Measurements from ENCODE around the gene CEP20.
A peak's percentile ranks its signal among the peaks of the same experiment; 100 is the strongest.
"Not testable (repeated sequence)": the region's sequence is repeated elsewhere in the genome, so short reads cannot be mapped to it uniquely, and the experiment has no call there.

The CEP20 gene

DNA sequence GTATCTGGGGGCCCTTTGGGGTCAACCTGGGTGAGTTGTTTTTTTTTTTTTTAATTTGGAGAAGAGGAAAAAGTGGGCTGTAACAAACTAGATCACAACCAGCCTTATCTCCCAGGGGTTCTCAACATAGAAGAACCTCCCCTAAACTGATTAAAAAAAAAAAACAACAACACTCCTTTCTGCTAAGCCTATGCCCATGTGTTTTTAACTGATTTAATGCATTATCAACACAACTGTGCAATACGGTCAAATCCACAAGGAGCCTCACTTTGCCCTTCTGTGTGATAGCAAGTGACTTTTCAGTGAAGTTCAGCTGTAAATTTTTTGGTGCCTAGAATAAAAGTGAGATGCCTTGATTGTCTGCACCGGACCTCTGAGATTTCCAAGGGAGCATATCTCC lies 32.2 kb downstream of the CEP20 start:
- peaks cover 57% of the 10 kb centered on the region for H3K27me3 ChIP-seq (ENCODE audit: insufficient read depth, low read length)
- no peaks in the 10 kb centered on the region for H3K4me1 ChIP-seq (ENCODE audit: insufficient read depth, low read length)
- no peaks in the 10 kb centered on the region for H3K9me3 ChIP-seq (ENCODE audit: insufficient read depth, low read depth, low read length)
- no peaks in the 10 kb centered on the region for H3K36me3 ChIP-seq (ENCODE audit: insufficient read depth, low read depth, low read length)
- H3K27ac ChIP-seq (ENCODE audit: low read length): no peak overlapping the region
- H3K9ac ChIP-seq (ENCODE audit: low read depth, low read length): no peak overlapping the region
- peak overlapping the region; percentile 76; the same call in 1 of the 2 replicates for H3K4me3 ChIP-seq (ENCODE audit: low read length)

DNA sequence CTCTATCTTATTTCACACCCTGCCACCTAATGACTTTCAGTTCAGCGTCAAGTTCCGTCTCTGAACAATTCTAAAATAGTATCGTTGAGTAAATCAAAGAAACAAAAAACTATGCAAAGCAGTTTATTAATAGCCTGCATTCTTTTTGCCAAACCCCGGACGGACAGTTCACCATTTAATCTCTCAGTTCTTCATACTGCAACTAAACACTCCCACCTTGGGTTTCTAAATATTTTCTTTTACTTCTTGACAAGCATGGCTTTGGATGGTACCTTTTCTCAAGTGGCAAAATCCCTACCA lies 32.7 kb downstream of the CEP20 start:
- H3K4me1 ChIP-seq (ENCODE audit: insufficient read depth, low read length): no peaks in the 10 kb centered on the region

DNA sequence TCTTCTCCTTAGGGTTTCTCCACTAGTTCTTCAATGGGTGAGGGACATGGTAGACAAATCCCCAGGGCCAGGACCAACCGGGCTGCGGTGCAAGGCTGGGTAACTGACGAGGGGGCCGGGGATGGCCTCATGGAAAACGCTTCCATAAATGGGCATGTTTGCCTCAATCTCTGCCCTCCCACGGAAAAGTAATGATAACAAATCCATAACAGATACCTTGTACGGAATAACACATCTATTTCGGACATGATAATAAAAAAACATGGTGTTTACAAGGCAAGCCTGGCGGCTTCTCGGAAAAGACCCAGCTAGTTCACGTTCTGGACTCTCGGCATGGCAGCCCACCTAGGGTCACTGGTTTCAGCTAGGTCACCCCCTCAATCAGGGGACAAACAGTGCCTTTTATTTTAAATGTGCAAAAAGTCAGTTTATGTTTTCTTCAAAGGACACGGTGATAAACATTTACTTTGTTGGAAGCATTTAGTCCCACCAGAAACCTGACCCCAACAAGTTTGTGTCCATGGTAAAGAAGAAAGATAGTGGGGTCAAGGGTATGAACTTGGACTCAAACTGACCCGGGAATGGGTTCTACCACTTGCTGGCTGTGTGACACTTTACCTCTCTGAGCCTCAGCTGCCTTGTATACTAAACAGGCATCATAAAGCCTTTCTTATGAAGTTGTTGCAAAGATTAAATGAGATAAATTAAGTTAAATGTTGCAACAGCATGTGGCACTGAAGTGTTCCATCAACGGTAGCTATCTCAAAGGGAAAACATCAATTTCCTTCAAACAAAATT lies 33.3 kb downstream of the CEP20 start:
- H3K9me3 ChIP-seq (ENCODE audit: insufficient read depth, low read depth, low read length): no peaks in the 10 kb centered on the region
- H3K27me3 ChIP-seq (ENCODE audit: insufficient read depth, low read length): peaks cover 57% of the 10 kb centered on the region
- no peak overlapping the region for H3K27ac ChIP-seq (ENCODE audit: low read length)
- no peaks in the 10 kb centered on the region for H3K4me1 ChIP-seq (ENCODE audit: insufficient read depth, low read length)
- no peaks in the 10 kb centered on the region for H3K36me3 ChIP-seq (ENCODE audit: insufficient read depth, low read depth, low read length)
- no peak overlapping the region for H3K9ac ChIP-seq (ENCODE audit: low read depth, low read length)
- H3K4me3 ChIP-seq (ENCODE audit: low read length): no peak overlapping the region

More for the DNA sequence above, 32.7 kb downstream of the CEP20 start:
- Histone ChIP-seq H3K27ac (ENCODE audit: low read length) (no peak overlapping the region), H3K9ac (ENCODE audit: low read depth, low read length) (no peak overlapping the region), H3K36me3 (ENCODE audit: insufficient read depth, low read depth, low read length) (no peaks in the 10 kb centered on the region), H3K27me3 (ENCODE audit: insufficient read depth, low read length) (peaks cover 57% of the 10 kb centered on the region), H3K9me3 (ENCODE audit: insufficient read depth, low read depth, low read length) (no peaks in the 10 kb centered on the region), H3K4me3 (ENCODE audit: low read length) (no peak overlapping the region)

GRCh38 chr16:15854061-15854460 lies 34.3 kb downstream of the CEP20 start:
- Histone ChIP-seq H3K27ac (ENCODE audit: low read length) (no peak overlapping the region), H3K9me3 (ENCODE audit: insufficient read depth, low read depth, low read length) (no peaks in the 10 kb centered on the region), H3K4me3 (ENCODE audit: low read length) (no peak overlapping the region), H3K27me3 (ENCODE audit: insufficient read depth, low read length) (peaks cover 52% of the 10 kb centered on the region), H3K9ac (ENCODE audit: low read depth, low read length) (no peak overlapping the region), H3K36me3 (ENCODE audit: insufficient read depth, low read depth, low read length) (no peaks in the 10 kb centered on the region), H3K4me1 (ENCODE audit: insufficient read depth, low read length) (no peaks in the 10 kb centered on the region)

- no peak overlapping the region for H3K4me3 ChIP-seq (ENCODE audit: low read length)
- H3K9me3 ChIP-seq (ENCODE audit: insufficient read depth, low read depth, low read length): no peaks in the 10 kb centered on the region
- H3K4me1 ChIP-seq (ENCODE audit: insufficient read depth, low read length): no peaks in the 10 kb centered on the region
- no peak overlapping the region for H3K9ac ChIP-seq (ENCODE audit: low read depth, low read length)
- peaks cover 42% of the 10 kb centered on the region for H3K27me3 ChIP-seq (ENCODE audit: insufficient read depth, low read length)
- H3K27ac ChIP-seq (ENCODE audit: low read length): no peak overlapping the region
- H3K36me3 ChIP-seq (ENCODE audit: insufficient read depth, low read depth, low read length): no peaks in the 10 kb centered on the region
Measured at GRCh38 chr16:15853021-15853420, 35.4 kb downstream of the CEP20 start.

DNA sequence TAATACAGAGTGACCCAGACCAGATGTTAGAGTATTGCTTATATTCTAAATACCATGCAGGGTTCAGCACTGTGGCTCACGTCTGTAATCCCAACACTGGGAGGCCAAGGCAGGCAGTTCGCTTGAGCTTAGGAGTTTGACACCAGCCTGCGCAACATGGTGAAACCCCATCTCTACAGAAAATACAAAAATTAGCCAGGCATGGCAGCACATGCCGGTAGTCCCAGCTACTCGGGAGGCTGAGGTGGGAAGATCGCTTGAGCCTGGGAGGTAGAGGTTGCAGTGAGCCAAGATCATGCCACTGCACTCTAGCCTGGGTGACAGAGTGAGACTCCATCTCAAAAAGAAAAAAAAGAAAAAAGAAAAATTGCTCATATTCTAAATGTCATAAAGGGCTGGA lies 37.8 kb downstream of the CEP20 start:
- H3K4me1 ChIP-seq (ENCODE audit: insufficient read depth, low read length); H3K4me3 ChIP-seq (ENCODE audit: low read length); H3K9me3 ChIP-seq (ENCODE audit: insufficient read depth, low read depth, low read length); H3K27ac ChIP-seq (ENCODE audit: low read length); H3K9ac ChIP-seq (ENCODE audit: low read depth, low read length); H3K36me3 ChIP-seq (ENCODE audit: insufficient read depth, low read depth, low read length): not testable (repeated sequence)
- peaks cover 18% of the 10 kb centered on the region for H3K27me3 ChIP-seq (ENCODE audit: insufficient read depth, low read length)

DNA sequence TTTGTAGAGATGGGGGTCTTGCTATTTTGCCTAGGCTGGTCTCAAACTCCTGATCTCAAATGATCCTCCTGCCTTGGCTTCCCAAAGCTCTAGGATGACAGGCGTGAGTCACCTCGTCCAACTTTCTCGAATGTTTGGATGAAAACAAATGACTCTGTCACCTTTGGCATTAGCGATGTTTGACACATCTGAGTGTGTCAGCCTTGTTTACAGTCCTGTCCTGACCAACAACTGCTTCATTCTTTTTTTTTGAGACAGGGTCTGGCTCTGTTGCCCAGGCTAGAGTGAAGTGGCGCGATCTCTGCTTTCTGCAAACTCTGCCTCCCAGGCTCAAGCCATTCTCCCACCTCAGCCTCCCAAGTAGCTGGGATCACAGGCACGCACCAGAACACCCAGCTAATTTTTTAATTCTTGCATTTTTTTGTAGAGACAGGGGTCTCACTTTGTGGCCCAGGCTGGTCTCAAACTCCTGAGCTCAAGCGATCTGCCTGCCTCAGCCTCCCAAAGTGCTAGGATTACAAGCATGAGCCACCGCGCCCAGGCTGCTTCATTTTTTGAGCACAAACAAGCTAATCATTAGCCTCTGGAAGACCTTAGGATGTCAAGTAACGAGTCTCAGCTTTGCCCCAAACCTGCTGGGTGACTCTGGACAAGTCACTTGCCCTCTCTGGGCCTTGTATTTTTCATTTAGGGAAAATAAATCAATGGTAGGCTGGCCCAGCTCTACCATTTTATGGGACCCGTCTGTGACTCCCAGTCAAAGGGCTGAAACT lies 39.0 kb downstream of the CEP20 start:
- H3K27me3 ChIP-seq (ENCODE audit: insufficient read depth, low read length): peaks cover 6% of the 10 kb centered on the region
- H3K9me3 ChIP-seq (ENCODE audit: insufficient read depth, low read depth, low read length): no peaks in the 10 kb centered on the region
- no peak overlapping the region for H3K4me3 ChIP-seq (ENCODE audit: low read length)
- no peak overlapping the region for H3K9ac ChIP-seq (ENCODE audit: low read depth, low read length)
- H3K27ac ChIP-seq (ENCODE audit: low read length): no peak overlapping the region
- no peaks in the 10 kb centered on the region for H3K36me3 ChIP-seq (ENCODE audit: insufficient read depth, low read depth, low read length)
- no peaks in the 10 kb centered on the region for H3K4me1 ChIP-seq (ENCODE audit: insufficient read depth, low read length)

- Histone ChIP-seq H3K9me3 (ENCODE audit: insufficient read depth, low read depth, low read length) (no peaks in the 10 kb centered on the region), H3K27ac (ENCODE audit: low read length) (no peak overlapping the region), H3K4me1 (ENCODE audit: insufficient read depth, low read length) (no peaks in the 10 kb centered on the region), H3K4me3 (ENCODE audit: low read length) (no peak overlapping the region), H3K36me3 (ENCODE audit: insufficient read depth, low read depth, low read length) (no peaks in the 10 kb centered on the region), H3K9ac (ENCODE audit: low read depth, low read length) (no peak overlapping the region), H3K27me3 (ENCODE audit: insufficient read depth, low read length) (no peaks in the 10 kb centered on the region)
Measured at GRCh38 chr16:15847611-15848175, 40.7 kb downstream of the CEP20 start.

GRCh38 chr16:15846510-15846909 lies 41.9 kb downstream of the CEP20 start:
- Histone ChIP-seq H3K9ac (ENCODE audit: low read depth, low read length) (no peak overlapping the region), H3K36me3 (ENCODE audit: insufficient read depth, low read depth, low read length) (no peaks in the 10 kb centered on the region), H3K9me3 (ENCODE audit: insufficient read depth, low read depth, low read length) (no peaks in the 10 kb centered on the region), H3K4me1 (ENCODE audit: insufficient read depth, low read length) (no peaks in the 10 kb centered on the region), H3K27ac (ENCODE audit: low read length) (no peak overlapping the region), H3K4me3 (ENCODE audit: low read length) (no peak overlapping the region), H3K27me3 (ENCODE audit: insufficient read depth, low read length) (no peaks in the 10 kb centered on the region)

GRCh38 chr16:15843635-15844279 lies 44.6 kb downstream of the CEP20 start:
- H3K27me3 ChIP-seq (ENCODE audit: insufficient read depth, low read length): no peaks in the 10 kb centered on the region
- H3K4me1 ChIP-seq (ENCODE audit: insufficient read depth, low read length): no peaks in the 10 kb centered on the region
- no peaks in the 10 kb centered on the region for H3K36me3 ChIP-seq (ENCODE audit: insufficient read depth, low read depth, low read length)
- no peak overlapping the region for H3K4me3 ChIP-seq (ENCODE audit: low read length)
- no peak overlapping the region for H3K9ac ChIP-seq (ENCODE audit: low read depth, low read length)
- no peak overlapping the region for H3K27ac ChIP-seq (ENCODE audit: low read length)
- no peaks in the 10 kb centered on the region for H3K9me3 ChIP-seq (ENCODE audit: insufficient read depth, low read depth, low read length)

DNA sequence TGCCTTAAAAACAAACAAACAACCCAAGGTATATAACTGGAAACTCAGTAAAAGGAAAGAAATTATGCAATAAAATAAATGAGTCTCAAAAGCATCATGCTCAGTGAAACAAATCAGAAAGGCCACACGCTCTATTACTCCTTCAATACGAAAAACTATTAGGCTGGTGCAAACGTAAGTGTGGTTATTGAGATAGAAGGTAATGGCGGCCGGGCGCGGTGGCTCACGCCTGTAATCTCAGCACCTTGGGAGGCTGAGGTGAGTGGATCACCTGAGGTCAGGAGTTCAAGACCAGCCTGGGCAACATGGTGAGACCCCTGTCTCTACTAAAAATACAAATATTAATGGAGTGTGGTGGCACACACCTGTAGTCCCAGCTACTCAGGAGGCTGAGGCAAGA lies 49.2 kb downstream of the CEP20 start:
- not testable (repeated sequence) for H3K27ac ChIP-seq (ENCODE audit: low read length); H3K9me3 ChIP-seq (ENCODE audit: insufficient read depth, low read depth, low read length); H3K4me3 ChIP-seq (ENCODE audit: low read length); H3K4me1 ChIP-seq (ENCODE audit: insufficient read depth, low read length); H3K9ac ChIP-seq (ENCODE audit: low read depth, low read length); H3K36me3 ChIP-seq (ENCODE audit: insufficient read depth, low read depth, low read length); H3K27me3 ChIP-seq (ENCODE audit: insufficient read depth, low read length)
